Right ventricle myocardium superior (tissue), 1 donor: ENCODE measurements around the gene NCS1. TPM values are rescaled to one million over a fixed set of nuclear protein-coding genes. Genes with fewer than 3 reads are reported as not detected.

Experiments
- ATAC-seq: fragments of 200-7000 bp; cut with Tn5 transposase; one replicate; pipeline ENCODE4 v1.9.1; 2020; ENCODE audit warnings: mild to moderate bottlenecking; ENCODE audit not compliant: poor library complexity
- DNase-seq: peaks from one replicate; pipeline ENCODE4 v3.0.0-alpha.2; 2020
- intact Hi-C: fragments of 100-400 bp; cut with DNase I; formaldehyde crosslinking; loops from one replicate; pipeline ENCODE4 v1.11.2; 2022
- total RNA-seq: library from RNA; stranded (reverse); fragmentation: NEBNext Ultra II Directional; extraction: Animal tissue kit (Norgen Biotek cat#: 25700); gene quantifications from one replicate; pipeline ENCODE4 v1.2.1, GENCODE V29; 2021
- donor health status: DM: no; HTN: yes; CAD: no; lungs with severe emphysema.

The NCS1 gene
- total RNA-seq, 1 donor from 2014 or later: 5.0 TPM

DNA sequence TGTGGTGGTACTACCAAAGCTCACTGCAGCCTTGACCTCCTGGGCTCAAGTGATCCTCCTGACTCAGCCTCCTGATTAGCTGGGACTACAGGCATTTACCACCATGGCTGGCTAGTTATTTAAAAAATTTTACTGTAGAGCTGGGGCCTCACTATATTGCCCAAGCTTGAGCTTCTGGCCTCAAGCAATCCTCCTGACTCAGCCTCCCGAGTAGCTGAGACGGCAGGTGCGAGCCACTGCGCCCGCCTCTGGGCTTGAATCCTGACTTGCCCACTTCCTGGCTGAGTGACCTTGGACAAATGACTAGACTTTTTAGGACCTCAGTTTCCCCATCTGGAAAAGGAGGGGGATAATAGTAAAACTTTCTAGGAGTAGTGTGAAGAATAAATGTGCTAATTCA lies 32.1 kb downstream of the NCS1 start:
- no peak for ATAC-seq
- DNase-seq: no peak
- intact Hi-C loops: no loop called here

DNA sequence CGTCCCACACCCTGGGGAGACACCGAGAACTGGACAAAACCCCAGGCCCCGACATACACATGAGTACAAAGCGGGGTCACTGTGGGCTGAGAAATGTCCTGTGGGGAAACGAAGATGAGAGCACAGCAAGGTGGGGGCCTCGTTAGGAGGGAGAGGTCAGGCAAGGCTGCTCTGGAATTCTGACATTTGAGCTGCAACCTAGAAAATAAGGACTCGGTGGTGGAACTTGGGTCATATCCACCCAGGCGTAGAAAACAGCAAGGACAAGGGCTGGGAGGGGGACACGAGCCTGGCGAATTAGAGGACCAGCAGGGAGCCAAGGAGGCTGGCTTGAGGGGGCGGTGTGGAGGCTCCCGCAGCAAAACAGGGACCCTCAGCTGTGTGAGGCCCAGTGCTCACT lies 32.8 kb downstream of the NCS1 start:
- intact Hi-C loops: no loop called here
- no peak for DNase-seq
- no peak for ATAC-seq

DNA sequence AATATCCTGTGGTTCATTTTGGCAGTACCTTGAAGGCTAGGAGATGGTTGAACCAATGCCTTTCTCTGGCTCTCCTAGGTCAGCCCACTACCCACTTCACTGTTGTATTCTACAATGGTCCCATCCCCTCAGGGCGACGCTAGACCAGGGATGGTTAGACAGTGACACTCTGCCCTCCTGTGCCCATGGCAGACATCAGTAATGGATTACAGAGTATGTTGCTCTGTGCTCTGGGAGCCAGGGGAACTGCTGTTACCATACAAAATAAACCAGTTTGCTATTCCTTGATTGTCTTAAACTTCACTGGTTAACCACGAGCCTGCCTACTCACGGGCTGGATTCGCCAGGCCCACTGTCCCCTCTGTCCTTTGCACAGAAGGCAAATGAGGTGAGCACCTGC lies 33.7 kb downstream of the NCS1 start:
- no peak for DNase-seq
- intact Hi-C loops: no loop called here
- no peak for ATAC-seq

DNA sequence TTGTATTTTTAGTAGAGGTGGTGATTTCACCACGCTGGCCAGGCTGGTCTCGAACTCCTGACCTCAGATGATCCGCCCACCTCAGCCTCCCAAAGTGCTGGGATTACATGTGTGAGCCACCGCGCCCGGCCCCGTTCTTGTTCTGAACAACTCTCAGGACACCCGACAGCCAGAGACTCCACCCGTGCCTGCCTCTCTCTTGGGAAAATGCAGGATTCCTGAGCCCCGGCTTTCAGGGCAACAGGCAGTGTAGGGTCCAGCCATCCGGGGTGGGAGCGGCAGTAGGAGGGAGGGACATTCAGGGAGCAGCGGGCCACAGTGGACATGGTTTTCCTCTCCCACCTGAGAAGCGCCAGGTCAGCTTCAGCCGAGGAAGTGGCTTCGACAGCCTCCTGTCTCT lies 34.4 kb downstream of the NCS1 start:
- ATAC-seq (no peak), DNase-seq (no peak)
- intact Hi-C loops: no loop called here

DNA sequence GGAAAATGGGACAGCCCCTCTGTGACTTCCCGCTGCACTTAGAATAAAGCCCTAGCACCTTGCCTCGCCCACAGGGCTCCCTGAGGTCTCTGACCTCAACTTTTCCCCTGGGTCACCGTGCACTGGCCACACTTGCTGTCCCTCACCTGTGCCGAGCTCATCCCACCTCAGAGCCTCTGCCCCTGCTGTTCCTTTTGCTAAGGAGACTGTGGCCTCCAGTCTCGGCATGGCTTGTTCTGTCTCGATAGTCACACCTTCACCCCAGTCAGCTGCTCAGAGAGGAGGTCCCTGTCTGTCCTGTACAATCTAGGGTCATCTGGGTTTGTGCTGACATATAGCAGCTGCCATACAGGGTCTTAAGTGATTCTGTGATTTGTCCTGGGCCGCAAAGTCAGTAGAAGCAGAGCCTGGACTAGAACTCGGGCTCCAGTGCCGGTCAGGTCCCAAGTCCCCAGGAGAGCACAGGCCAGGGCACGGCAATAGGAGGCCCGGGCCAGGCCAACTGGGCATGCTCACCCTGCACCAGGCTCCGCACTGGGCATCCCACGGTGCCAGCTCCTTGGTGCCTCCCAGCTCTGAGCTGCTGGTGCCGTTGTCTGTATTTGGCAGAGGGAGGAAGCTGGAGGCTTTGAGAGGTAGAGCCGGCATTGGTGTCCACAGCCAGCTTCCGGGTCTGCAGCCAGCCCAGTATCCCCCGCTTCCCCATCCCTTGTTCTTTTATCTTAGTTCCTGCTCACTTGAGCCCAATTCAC lies 35.2 kb downstream of the NCS1 start:
- DNase-seq (no peak), ATAC-seq (no peak)
- intact Hi-C loops: no loop called here

DNA sequence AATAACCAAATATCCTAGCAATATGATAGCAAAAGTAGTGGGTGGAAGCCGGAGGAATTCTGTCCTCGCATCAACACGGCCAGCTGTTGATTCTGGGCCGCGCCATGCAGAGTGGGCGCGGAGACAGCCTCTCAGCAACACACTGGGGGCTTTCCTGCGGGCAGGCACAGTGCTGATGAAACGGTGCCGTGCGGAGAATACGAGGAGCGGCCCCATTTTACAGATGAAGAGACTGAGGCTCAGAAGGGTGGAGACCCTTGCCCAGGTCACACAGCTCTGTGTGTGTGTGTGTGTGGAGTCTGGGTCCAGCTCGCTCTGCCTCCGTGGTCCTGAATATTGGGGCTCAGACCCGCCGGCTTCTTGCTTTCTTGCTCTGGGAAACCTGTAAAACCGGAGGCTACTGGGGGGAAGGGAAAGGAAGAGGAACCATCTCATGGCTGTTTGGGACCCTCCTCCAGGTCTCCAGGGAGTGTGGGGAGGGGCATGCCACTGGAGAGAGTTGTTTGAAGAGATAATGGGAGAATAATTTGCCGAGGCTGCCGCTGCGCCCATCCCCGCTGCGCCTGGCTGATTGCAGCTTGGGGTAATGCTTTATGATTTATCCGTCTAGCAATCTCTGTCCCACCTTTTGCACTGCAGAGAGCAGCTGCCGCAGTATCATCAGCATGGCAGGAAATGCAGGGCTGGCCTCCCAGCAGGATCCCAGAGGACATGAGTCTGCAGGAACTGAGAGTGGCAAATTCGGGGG lies 36.6 kb downstream of the NCS1 start:
- DNase-seq (no peak), ATAC-seq (no peak)
- intact Hi-C loops: no loop called here

DNA sequence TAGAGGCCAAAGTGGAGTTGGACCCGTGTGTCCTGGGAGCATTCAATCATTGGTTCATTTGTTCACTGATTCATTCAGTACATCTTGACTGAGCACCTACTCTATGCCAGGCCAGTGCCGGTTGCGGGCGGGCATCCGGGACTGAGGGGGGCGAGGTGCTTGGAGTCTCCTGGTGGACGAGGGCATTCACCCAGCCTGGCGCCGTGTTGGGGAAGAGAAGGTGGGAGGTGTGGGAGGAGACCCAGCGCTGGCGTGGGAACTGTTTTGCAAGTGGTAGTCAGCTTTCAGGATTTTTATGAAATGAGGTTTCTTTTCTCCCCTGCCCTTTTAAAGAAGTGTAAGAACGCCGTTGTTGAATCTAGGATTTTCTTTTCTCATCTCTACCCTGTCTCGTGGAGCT lies 37.2 kb downstream of the NCS1 start:
- intact Hi-C loops: no loop called here
- no peak for DNase-seq
- no peak for ATAC-seq

DNA sequence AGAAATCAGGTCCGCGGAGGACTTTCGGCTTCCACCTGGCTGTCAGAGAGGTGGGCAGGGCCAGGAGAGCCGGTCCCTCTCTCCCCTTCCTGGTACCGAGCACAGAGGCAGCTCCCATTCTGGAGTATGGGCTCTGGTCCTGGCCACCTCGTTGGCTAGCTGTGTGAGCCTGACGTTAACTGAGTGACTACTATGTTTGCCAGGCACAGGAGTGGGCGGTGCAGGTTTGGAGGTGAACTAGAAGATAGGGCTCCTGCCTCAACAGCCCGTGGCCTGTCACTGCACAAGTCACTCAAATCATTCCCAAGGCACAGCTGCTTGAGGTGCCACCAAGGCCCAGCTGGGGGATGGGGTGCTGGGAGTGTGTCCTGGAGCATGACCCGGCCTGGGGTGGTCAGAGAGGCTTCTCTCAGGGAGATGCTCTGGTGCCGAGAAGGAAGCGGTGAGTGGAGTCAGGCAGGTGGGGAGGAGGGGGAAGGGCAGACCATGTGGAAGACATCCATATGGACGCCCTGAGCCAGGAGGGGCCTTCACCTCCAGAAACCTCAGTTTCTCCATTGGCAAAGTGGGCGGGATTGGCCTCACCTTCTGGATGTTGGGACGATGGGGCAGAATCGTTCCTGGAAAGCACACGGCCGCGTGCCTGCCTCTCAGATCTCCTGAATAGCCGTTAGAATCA lies 39.5 kb downstream of the NCS1 start:
- ATAC-seq (no peak), DNase-seq (no peak)
- intact Hi-C loops: no loop called here

DNA sequence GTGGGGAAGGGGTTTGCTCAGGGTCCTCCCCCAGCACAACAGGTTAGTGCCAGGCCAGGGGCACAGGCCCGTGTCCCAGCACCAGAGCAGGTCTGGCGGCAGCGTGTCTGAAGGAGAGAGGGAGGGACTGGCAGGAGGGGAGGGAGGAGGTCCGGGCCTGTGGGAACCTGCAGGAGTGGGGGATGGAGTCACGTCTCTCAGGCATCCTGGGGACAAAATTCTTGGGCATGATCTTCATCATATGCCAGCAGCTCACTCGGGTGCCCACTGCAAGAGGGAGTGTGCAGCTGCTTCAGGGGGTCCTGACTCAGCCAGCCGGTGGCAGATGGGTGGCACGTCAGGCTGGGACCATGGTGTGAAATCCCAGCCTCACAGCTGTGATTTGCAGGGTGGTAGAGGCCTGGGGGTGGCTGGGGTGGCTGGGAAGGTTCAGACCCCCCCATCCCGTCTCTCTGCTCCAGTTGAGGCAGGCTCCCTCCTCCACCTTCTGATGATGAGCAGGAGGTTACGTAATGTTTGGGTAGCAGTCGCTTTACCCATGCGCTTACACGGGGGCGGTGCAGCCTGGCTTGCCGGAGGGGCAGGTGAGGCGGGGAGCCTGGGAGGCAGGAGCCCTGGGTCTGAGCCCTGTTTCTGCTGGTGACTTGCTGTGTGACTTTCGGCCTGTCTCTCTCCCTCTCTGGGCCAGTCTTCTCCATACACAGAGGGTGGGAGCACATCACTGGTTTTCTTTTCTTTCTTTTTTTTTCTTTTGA lies 40.5 kb downstream of the NCS1 start:
- DNase-seq (no peak), ATAC-seq (no peak)
- intact Hi-C loops: no loop called here

DNA sequence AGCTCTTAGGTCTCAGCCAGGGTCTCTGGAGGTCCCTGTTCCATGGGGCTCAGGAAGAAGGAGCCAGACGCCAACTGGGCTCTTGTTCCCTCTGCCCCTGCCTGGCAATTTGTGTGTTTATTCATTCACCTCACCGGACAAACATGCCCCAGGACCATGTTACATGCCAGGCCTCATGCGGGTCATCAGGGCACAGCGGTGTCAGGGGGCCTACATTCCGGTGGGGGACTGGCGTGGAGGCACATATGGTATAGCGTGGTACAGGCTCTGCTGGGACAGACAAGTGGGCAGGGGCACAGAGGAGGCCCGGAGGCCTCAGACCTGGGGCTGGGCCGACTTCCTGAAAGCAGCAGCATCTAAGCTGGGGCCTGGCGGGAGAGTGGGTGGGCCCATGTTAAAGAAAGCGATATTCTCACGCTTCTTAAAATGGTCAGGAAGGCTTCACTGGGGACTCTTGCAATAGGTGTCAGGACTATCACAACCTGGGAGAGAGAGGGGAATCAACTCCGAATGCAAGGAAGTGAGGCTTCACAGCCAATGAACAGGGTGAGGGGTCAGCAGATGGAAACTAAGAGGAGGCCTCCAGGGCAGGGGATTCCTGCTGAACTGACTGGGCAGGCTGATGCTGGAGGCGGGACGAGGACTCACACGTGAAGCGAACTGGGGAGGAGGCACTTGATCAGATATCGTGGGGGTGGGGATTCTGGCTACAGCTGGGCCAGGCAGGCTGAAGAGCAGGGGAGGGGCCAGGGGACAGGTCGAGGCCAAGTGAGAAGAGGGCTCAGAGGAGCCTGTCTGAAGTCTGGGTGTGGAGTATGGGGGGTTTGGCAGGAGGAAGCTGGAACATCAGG lies 41.9 kb downstream of the NCS1 start:
- no peak for DNase-seq
- ATAC-seq: no peak
- intact Hi-C loops: no loop called here

DNA sequence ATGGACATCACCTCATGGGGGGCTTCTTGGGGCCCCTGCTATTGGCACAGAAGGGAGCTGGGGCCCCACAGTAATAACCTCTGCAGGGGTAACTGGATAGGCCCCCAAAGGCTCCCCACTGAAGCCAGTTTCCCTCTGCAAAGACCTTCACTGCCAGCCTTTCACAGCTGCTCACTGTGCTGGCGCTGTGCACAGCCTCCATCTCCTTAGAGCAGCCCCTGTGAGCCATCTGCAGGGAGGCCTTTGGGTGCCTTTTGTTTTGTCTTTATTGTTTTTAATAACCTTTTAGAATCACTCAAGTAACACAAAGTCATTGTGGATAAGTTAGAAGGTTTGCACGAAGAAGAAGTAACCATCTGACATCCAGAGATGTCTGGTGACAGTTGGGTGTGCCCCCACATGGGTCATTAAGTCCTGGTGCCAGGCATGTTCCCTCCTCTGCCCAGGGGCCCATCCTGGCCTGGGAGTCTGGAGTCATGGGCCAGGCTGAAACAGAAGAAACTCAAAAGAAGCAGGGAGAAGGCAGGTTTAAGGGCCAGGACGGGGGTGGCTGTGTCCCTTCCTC lies 42.7 kb downstream of the NCS1 start:
- DNase-seq (no peak), ATAC-seq (no peak)
- intact Hi-C loops: no loop called here

DNA sequence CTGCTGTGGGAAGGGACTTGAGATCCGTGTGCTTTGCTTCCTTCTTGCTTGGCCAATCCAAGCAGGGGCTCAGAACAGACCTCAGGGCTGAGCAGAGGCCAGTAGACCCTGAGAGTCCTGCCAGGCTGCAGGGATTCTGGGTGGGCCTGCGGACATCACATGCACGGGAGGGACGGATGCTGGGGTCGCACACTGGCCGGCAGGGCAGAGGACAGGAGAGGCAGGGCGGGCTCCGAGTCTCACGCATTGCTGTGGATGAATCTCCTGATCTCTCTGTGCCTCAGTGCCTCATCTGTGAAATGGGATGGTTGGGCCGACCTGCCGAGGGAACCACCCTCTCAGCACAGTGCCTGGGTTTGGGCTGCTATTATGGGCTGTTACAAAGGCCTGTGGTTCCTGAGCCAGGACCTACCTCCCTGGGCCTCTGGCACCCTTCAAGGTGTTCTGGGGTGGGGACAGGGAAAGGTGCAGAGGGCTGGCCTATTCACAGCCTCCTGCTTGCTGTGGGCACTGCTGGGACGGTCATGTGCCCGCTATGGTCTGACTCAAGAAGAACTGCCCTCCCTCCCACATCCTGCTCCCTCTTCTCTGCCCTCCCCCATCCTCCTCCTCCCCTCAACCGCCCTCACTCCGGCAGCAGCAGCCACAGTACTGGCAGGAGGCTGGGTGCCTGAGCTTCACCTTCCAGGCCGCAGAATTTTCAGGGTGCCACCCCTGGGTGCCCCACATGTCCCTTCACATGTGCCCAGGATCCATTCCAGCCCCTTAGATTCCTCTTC lies 43.3 kb downstream of the NCS1 start:
- DNase-seq (no peak), ATAC-seq (no peak)
- intact Hi-C loops: no loop called here

DNA sequence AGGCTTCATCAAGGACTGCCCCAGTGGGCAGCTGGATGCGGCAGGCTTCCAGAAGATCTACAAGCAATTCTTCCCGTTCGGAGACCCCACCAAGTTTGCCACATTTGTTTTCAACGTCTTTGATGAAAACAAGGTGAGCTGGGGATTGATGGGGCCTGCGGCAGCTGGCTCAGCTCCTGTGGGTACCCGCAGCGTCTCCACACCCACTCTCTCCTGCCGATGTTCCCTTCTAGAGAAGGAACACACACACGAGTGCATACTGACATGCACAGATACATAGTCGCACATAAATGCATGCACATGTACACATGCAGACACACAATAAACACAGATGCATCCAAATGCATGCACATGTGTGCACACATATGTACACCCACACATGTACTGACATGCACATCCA lies 45.6 kb downstream of the NCS1 start:
- intact Hi-C loops: no loop called here
- DNase-seq: no peak
- ATAC-seq: no peak

DNA sequence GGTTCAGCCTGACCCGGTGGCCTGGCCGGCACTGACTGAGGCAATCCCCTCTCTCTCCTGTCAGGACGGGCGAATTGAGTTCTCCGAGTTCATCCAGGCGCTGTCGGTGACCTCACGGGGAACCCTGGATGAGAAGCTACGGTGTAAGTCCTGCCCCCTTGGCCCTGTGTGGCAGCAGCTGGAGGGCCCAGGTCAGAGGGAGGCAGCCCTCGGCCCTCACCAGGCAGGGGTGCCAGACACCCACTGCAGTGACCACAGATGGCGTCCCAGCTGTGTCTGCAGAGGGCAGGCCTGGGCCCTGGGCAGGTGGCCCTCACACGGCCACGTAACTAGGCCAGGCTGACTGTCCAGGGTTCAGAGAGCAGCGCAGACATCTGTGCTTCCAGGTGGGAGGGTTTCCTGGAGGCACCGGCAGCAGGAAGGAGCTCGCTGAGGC lies 47.5 kb downstream of the NCS1 start:
- intact Hi-C loops: no loop called here
- ATAC-seq (peak; percentile 20), DNase-seq (no peak)

DNA sequence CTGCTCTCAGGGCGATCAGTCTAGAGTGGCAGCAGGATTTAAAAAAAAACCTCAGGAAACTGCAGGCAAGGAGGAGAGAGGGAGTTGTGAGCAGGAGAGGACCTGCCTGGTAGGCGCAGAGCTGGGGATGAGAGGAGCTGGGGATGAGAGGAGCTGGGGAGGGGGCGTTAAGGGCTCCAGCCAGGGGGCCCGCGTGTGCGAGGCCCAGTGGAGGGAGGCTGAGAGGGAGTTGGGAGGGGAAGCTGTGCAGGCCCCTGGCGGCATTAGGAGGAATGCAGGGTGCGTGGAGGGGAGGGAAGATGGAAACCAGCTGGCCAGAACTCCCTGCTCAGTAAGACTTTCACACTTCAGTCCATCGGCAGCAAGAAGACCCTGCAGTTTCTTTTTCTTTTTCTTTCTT lies 48.1 kb downstream of the NCS1 start:
- DNase-seq: no peak
- peak; percentile 51 for ATAC-seq
- intact Hi-C loops: no loop called here

DNA sequence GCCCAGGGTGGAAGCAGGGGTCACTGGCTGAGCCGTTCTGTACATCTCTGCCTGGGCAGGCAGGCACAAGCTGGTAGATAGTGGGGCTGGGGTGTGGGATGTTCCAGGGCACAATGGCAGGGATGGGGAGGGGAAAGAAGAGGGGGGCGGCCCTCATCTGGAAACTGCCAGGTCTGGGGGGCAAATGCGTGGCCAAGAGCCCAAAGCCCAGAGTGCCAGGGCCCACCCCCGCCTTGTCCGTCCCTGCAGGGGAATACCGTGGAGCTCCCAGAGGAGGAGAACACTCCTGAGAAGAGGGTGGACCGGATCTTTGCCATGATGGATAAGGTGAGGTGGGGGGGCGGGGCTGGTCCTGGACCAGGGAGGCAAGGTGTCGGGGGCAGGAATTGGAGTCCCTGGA lies 50.6 kb downstream of the NCS1 start:
- intact Hi-C loops: no loop called here
- DNase-seq: no peak
- ATAC-seq: no peak

DNA sequence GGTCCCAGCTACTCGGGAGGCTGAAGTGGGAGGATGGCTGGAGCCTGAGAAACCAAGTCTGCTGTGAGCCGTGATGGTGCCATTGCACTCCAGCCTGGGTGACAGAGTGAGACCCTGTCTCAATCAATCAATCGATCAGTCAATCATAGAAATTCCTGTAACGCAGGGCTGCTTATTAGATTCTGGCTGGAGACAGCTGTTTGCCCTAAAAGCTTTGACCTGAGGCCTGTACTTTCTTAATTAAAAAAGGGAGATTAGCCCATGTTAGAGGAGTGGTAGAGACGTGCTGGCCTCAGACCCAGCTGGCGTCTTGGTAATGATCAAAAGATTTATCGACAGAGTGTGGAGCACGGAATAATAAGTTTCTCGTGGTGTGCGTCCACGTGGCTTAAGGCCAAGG lies 52.9 kb downstream of the NCS1 start:
- no peak for ATAC-seq
- intact Hi-C loops: no loop called here

More for the DNA sequence above, 52.9 kb downstream of the NCS1 start:
- DNase-seq: no peak
